Measurements from ENCODE around the gene TMEM244.
"Not testable (repeated sequence)": the region's sequence is repeated elsewhere in the genome, so short reads cannot be mapped to it uniquely, and the experiment has no call there.

The TMEM244 gene

GRCh38 chr6:129866256-129866655 lies 5.1 kb upstream of the TMEM244 start:
- no peak for DNase-seq

- no peak for DNase-seq
Observed at GRCh38 chr6:129865013-129865412, 3.9 kb upstream of the TMEM244 start.

- no peak for DNase-seq
Observed at GRCh38 chr6:129863664-129864063, 2.5 kb upstream of the TMEM244 start.

DNA sequence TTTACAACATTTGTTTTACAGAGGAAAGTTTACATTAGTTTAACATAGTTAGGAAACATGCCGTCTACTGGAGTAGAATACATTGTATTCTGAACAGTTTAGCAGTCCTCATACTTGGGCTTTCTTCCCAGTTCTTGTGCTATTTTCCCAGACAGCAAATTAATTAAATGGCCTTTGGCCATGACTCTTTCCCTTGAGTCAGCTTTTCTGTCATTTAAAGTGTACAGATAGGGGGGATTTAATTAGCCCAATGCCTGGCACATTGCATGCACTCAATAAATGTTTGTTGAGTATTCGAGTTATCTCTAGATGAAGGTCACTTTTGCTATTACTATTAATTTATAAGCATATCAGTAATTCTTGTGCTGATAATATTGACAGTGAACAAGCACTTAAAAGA lies 1.6 kb downstream of the TMEM244 start:
- DNase-seq: no peak

GRCh38 chr6:129857838-129858237 lies 3.3 kb downstream of the TMEM244 start:
- DNase-seq: no peak

- DNase-seq: no peak
Observed at GRCh38 chr6:129853996-129854711, 7.0 kb downstream of the TMEM244 start.

DNA sequence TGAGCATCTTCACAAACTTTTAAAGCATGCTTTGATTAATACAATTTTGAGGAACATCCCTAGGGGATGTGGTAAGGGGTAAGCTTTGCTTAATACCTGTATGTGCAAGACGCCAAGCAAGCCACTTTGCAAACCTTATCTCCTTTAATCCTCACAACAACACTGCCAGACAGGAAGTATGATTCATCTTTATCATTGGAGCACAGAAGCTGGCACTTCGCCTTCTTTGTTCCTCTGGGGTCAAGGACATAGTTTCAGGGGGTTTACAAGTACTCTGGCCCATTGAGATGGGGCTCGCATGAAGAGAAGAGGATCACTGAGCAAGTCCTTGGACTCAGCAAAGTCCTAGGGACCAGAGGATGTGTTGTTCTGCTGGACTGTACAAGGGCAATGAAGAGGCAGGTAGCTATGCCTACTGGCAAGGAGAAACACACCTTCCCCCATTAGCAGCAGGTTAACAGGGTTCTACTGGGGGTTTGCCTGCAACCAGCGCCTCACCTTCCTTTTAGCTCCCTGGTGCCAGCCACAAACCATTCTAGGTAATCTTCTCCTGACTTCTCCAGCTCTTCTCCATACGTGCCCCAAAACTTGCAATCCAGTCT lies 8.8 kb downstream of the TMEM244 start:
- no peak for DNase-seq

DNA sequence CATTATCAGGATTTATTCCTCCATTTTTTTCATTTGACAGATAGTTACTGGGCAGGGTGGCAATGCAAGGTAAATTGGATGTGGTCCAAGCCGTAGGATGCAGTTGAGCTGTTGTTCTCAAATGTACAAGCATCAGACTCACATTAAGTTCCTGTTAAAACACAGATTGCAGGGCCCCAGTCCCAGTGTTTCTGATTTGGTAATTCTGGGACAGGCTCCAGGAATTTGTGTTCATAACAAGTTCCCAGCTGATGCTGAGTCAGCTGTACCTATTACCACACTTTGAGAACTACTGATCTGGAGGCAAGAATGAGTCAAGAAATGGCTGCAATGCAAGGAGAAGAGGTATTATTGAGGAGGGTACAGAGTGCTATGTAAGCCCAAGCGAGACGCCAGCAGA lies 11.7 kb downstream of the TMEM244 start:
- no peak for DNase-seq

DNA sequence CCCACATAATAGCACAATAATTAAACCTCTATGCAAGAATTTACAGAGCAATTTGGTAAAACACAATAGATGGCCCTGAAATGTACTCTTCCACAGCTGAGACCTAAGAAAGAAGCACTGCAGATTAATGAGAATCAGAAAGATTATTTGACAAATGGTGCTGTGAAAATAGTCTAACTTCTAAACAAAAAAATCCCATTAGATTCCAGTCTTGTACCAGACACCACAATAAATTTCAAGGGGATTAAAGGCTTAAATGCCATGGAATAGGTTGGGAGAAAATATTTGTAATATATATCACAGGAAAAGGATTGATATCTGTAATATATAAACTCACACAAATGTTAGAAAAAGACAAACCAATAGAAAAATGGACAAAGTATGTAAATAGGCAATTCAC lies 14.4 kb downstream of the TMEM244 start:
- DNase-seq: no peak

DNA sequence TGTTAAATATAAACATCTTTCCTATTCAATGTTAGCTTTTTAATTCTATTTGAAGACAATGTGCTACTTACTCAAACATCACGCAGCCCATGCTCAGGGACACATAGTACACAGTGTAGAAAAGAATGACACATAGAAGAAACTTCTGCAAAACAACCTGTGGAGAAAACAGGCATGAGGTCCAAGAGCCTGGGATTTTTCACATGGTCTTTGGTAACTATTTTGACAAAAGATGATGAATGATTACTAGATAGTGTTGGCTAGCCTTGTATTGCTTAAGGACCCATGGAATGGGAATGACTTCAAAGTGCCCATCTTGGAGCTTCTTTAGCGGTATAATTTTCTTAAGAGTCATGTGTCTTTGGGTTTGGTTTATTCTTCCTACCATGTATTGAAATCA lies 15.4 kb downstream of the TMEM244 start:
- DNase-seq: no peak

- DNase-seq: no peak
Observed at GRCh38 chr6:129844118-129844891, 16.8 kb downstream of the TMEM244 start.

DNA sequence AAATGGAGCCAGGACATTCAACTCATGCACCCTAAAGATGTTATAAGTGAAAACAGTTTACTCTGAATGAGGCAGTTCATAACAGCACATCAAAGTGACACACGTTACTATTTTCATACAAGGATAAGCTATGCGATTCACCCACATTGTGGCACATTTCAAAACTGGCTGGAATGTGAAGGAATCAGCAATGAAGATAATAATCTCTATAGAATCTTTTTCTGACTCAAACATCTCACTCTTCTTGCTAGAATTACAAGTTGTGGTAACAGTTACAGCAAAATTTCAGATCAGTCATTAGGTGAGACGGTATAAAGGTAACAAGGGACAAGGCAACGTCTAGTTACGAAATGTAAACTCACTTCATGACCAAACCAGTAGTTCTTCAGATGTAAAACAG lies 17.5 kb downstream of the TMEM244 start:
- DNase-seq: no peak

GRCh38 chr6:129842881-129843409 lies 18.2 kb downstream of the TMEM244 start:
- DNase-seq: no peak

GRCh38 chr6:129842137-129842536 lies 19.0 kb downstream of the TMEM244 start:
- DNase-seq: no peak

GRCh38 chr6:129839562-129839961 lies 21.6 kb downstream of the TMEM244 start:
- not testable (repeated sequence) for DNase-seq

- no peak for DNase-seq
Observed at GRCh38 chr6:129835691-129836090, 25.4 kb downstream of the TMEM244 start.

DNA sequence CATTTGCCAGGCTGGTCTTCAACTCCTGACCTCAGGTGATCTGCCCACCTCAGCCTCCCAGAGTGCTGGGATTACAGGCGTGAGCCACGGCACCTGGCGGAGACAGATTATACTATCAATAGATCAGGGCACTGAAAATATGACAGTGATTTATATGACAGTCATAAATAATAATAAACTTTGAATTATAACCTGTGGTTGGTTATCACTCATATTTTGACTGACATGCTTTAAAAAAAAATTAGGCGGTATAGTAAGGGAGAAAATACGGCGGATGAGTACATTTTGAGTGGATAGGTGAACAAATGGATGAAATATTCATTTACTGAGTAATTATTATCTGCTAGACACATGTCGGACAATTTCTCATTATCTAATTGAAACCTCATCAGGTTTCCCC lies 28.8 kb downstream of the TMEM244 start:
- DNase-seq: no peak

GRCh38 chr6:129828229-129828628 lies 32.9 kb downstream of the TMEM244 start:
- DNase-seq: no peak

DNA sequence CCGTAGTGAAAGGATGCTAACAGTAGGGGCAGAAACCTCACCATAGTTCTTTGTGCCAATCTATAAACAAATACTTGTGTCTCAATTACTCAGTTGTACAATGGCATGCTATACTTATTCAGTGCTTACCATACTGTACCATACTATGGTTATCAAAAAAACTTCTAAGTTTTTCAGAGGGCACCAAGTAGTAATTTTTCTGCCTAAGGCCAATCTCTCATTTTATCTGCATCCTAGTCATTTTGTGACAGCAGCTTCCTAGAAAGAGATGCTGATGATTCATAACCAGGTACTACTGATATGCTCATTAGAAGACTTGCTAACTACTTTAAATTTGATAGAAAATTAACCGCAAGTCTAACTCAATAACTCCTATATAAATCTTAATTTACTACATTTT lies 42.9 kb downstream of the TMEM244 start:
- DNase-seq: no peak

DNA sequence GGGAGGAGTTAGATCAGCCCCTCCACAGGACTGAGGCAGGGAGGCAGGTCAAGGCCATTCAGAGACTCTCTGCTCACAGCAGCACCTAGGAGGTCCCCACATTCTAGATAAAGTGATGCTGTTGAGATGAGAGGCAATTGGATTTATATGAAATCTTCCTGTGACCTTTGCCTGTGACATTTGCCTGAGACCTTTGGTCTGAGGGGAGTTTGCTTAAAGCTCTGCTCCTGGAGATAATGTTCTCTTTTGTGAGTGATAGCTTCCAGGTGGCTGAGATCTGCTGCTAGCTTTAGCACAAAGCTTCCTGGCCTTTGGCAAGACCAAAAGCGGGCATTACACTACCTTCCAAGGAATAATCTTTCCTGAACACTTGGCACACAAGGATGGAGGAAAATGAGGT lies 43.3 kb downstream of the TMEM244 start:
- no peak for DNase-seq

DNA sequence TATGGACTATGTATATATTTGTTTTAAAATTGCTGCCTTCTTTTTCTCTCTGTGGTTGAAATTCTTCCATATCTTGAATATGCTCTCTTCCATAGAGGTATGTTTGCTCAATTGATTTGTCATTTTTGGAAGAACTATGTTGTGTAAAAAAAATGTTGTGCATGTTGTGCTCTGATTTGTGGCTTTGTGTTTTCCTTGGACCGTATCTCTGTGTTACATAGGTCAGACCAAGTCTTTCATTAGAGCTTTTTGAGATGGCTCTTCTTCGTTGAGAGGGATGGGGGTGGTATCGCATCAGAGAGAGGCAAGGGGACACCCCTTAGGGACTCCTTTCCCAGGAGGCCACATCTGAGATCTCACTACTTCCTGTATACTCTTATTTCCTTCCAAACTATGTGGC lies 43.8 kb downstream of the TMEM244 start:
- no peak for DNase-seq

- no peak for DNase-seq
Observed at GRCh38 chr6:129812145-129812777, 48.9 kb downstream of the TMEM244 start.

DNA sequence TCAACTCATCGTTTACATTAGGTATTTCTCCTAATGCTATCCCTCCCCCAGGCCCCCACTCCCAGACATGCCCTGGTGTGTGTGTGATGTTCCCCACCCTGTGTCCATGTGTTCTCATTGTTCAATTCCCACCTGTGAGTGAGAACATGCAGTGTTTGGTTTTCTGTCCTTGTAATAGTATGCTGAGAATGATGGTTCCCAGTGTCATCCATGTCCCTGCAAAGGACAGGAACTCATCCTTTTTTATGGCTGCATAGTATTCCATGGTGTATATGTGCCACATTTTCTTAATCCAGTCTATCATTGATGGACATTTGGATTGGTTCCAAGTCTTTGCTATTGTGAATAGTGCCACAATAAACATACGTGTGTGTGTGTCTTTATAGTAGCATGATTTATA lies 54.0 kb downstream of the TMEM244 start:
- DNase-seq: not testable (repeated sequence)
